ENCODE measurements around the gene TLE6.
"Not testable (repeated sequence)": the region's sequence is repeated elsewhere in the genome, so short reads cannot be mapped to it uniquely, and the experiment has no call there.

TLE6 gene

GRCh38 chr19:2974342-2975041, 2.9 kb upstream of the TLE6 start:
- peak; percentile 64 for DNase-seq

- DNase-seq = no peak
Measured at GRCh38 chr19:2976609-2977000, 759 bp upstream of the TLE6 start.

GRCh38 chr19:2977746-2978138, 378 bp downstream of the TLE6 start:
- DNase-seq = no peak

- DNase-seq = no peak
Measured at GRCh38 chr19:2978166-2978767, 903 bp downstream of the TLE6 start.

GRCh38 chr19:2978772-2979171, 1.4 kb downstream of the TLE6 start:
- no peak for DNase-seq

GRCh38 chr19:2981898-2982297, 4.5 kb downstream of the TLE6 start:
- no peak for DNase-seq

GRCh38 chr19:2982561-2982960, 5.2 kb downstream of the TLE6 start:
- DNase-seq = no peak

GRCh38 chr19:2982983-2983350, 5.6 kb downstream of the TLE6 start:
- DNase-seq = no peak

- peak; percentile 12 for DNase-seq
Measured at GRCh38 chr19:2983351-2984214, 6.2 kb downstream of the TLE6 start.

GRCh38 chr19:2984215-2984528, 6.8 kb downstream of the TLE6 start:
- no peak for DNase-seq

- DNase-seq = no peak
Measured at GRCh38 chr19:2986951-2987524, 9.7 kb downstream of the TLE6 start.

- DNase-seq = no peak
Measured at GRCh38 chr19:2987797-2988196, 10.4 kb downstream of the TLE6 start.

- DNase-seq = no peak
Measured at GRCh38 chr19:2988568-2988967, 11.2 kb downstream of the TLE6 start.

GRCh38 chr19:2989236-2989946, 12.0 kb downstream of the TLE6 start:
- no peak for DNase-seq

- DNase-seq = not testable (repeated sequence)
Measured at GRCh38 chr19:2992333-2992732, 15.0 kb downstream of the TLE6 start.

GRCh38 chr19:2992958-2993357, 15.6 kb downstream of the TLE6 start:
- no peak for DNase-seq

- no peak for DNase-seq
Measured at GRCh38 chr19:2993579-2993978, 16.2 kb downstream of the TLE6 start.

- no peak for DNase-seq
Measured at GRCh38 chr19:2994588-2995131, 17.3 kb downstream of the TLE6 start.

GRCh38 chr19:2997720-2998119, 20.4 kb downstream of the TLE6 start:
- no peak for DNase-seq

- DNase-seq = no peak
Measured at GRCh38 chr19:2998642-2999041, 21.3 kb downstream of the TLE6 start.

GRCh38 chr19:3001235-3001800, 24.0 kb downstream of the TLE6 start:
- no peak for DNase-seq

GRCh38 chr19:3003046-3003445, 25.7 kb downstream of the TLE6 start:
- DNase-seq = no peak

- no peak for DNase-seq
Measured at GRCh38 chr19:3004522-3004921, 27.2 kb downstream of the TLE6 start.

Data from suppressor macrophage treated with lipopolysaccharide for 4 hours (primary cell).